GM12878 (cell line): Measurements from ENCODE around the gene CXCL17. TPM values are rescaled to one million over a fixed set of nuclear protein-coding genes. Genes with fewer than 3 reads are reported as not detected.

ENCODE experiments used
- ATAC-seq: fragments of 200-7000 bp; cut with Tn5 transposase; 3 replicates; pipeline ENCODE4 v1.9.1; 2020; ENCODE audit warnings: mild to moderate bottlenecking, moderate library complexity
- BruUV-seq: library from RNA; stranded (reverse); fragments of 400-500 nt; replicated peaks from 2 replicates; lab custom pipeline; 2021; lab: Mats Ljungman, UMichigan
- CTCF ChIA-PET: fragments of 300-600 bp; sonication (Branson Sonifier 250); formaldehyde crosslinking; extraction: SDS; loops from one replicate; lab custom pipeline; 2021; ENCODE audit warnings: inconsistent platforms; lab: Yijun Ruan, JAX
- POLR2A ChIA-PET: fragments of 350-600 bp; formaldehyde crosslinking; extraction: SDS; loops from one replicate; lab custom pipeline; 2021; ENCODE audit warnings: inconsistent platforms; lab: Charles Lee
- RAD21 ChIA-PET: fragments of 300-600 bp; sonication (Branson Sonifier 250); formaldehyde crosslinking; loops from one replicate; lab custom pipeline; 2023; ENCODE audit warnings: antibody characterized with exemption; ENCODE audit not compliant: unreplicated experiment; lab: Charles Lee
- SMC1A ChIA-PET: fragments of 300-600 bp; sonication (Branson Sonifier 250); formaldehyde crosslinking; loops from one replicate; lab custom pipeline; 2023; ENCODE audit not compliant: unreplicated experiment, uncharacterized antibody; lab: Charles Lee
- DNase-seq: peaks from one replicate; pipeline ENCODE4 v3.0.0-alpha.2; 2011; ENCODE audit warnings: low read depth, low spot score
- FAIRE-seq: peaks from 3 replicates; lab custom pipeline; 2011; peaks lifted over from hg19 to GRCh38; lab: Jason Lieb, UNC
- H2AFZ ChIP-seq: 2 replicates; pipeline ENCODE4 v1.6.0; 2011; ENCODE audit warnings: low read depth, low read length, control low read depth; ENCODE audit not compliant: control insufficient read depth
- H3K27ac ChIP-seq: 2 replicates; pipeline ENCODE4 v1.5.1; 2011; ENCODE audit warnings: control low read depth; ENCODE audit not compliant: control insufficient read depth, insufficient read depth
- H3K27me3 ChIP-seq, 2 experiments: replicated peaks in 1 of 2; 2 replicates each; pipeline versions ENCODE4 v1.6.0 to v1.6.1; 2011; ENCODE audit warnings: low read length in 1 of 2; ENCODE audit not compliant: control insufficient read depth in 2 of 2, insufficient read depth in 2 of 2
- H3K36me3 ChIP-seq, 2 experiments: 2 replicates each; pipeline ENCODE4 v1.5.1; 2011; ENCODE audit warnings: low read length in 1 of 2; ENCODE audit not compliant: control insufficient read depth in 2 of 2, insufficient read depth in 2 of 2
- H3K4me1 ChIP-seq: 2 replicates; pipeline ENCODE4 v1.6.1; 2011; ENCODE audit warnings: mild to moderate bottlenecking, low read length, moderate library complexity, mixed read lengths; ENCODE audit not compliant: control insufficient read depth, insufficient read depth
- H3K4me2 ChIP-seq: 2 replicates; pipeline ENCODE4 v1.6.0; 2011; ENCODE audit warnings: control low read depth; ENCODE audit not compliant: control insufficient read depth, insufficient read depth
- H3K4me3 ChIP-seq: fragments of 200-600 bp; sonication (generic); 2 replicates; pipeline ENCODE4 v1.5.1; 2016
- H3K79me2 ChIP-seq: 2 replicates; pipeline ENCODE4 v1.6.0; 2011; ENCODE audit warnings: low read length; ENCODE audit not compliant: control insufficient read depth, insufficient read depth
- H3K9ac ChIP-seq: 2 replicates; pipeline ENCODE4 v1.8.0; 2011; ENCODE audit warnings: low read length, control low read depth, mixed read lengths; ENCODE audit not compliant: control insufficient read depth, insufficient read depth
- H3K9me3 ChIP-seq: replicated peaks from 3 replicates; pipeline ENCODE4 v1.5.1; 2011; ENCODE audit warnings: mild to moderate bottlenecking, low read length; ENCODE audit not compliant: control insufficient read depth, insufficient read depth
- H4K20me1 ChIP-seq: 2 replicates; pipeline ENCODE4 v1.6.0; 2011; ENCODE audit not compliant: control insufficient read depth, insufficient read depth
- BHLHE40 ChIP-seq, 2 experiments: fragments of 450-650 bp in 1 of 2; IDR thresholded peaks; 2 replicates each; pipeline ENCODE4 v1.6.1; 2011 to 2017; ENCODE audit warnings: low read depth in 2 of 2, borderline replicate concordance in 1 of 2, improper control_type of control experiment in 1 of 2, low read length in 1 of 2, mild to moderate bottlenecking in 1 of 2
- BMI1 ChIP-seq: fragments of 450-650 bp; IDR thresholded peaks from 2 replicates; pipeline ENCODE4 v1.6.1; 2016; ENCODE audit warnings: mild to moderate bottlenecking, moderate library complexity, borderline replicate concordance
- CHD2 ChIP-seq: IDR thresholded peaks from 2 replicates; pipeline ENCODE4 v1.6.1; 2011; ENCODE audit warnings: low read depth, low read length, improper control_type of control experiment, borderline replicate concordance
- EED ChIP-seq: sonication (generic); IDR thresholded peaks from 2 replicates; pipeline ENCODE4 v1.6.1; 2016; ENCODE audit warnings: antibody characterized with exemption, low read depth
- EP300 ChIP-seq, 2 experiments: fragments of 150-350 bp in 1 of 2; IDR thresholded peaks; 2 replicates each; pipeline ENCODE4 v1.6.1; 2011 to 2012; ENCODE audit warnings: low read depth in 2 of 2, low read length in 2 of 2, borderline replicate concordance in 1 of 2, improper control_type of control experiment in 1 of 2, inconsistent platforms in 1 of 2; ENCODE audit not compliant: control insufficient read depth in 1 of 2
- HCFC1 ChIP-seq: fragments of 150-350 bp; IDR thresholded peaks from 2 replicates; pipeline ENCODE4 v1.6.1; 2014; ENCODE audit warnings: low read length
- HDGF ChIP-seq: fragments of 450-650 bp; IDR thresholded peaks from 2 replicates; pipeline ENCODE4 v1.6.1; 2016; ENCODE audit warnings: antibody characterized with exemption
- POU2F2 ChIP-seq: IDR thresholded peaks from 3 replicates; pipeline ENCODE4 v1.6.1; 2011; ENCODE audit warnings: low read depth, mild to moderate bottlenecking, low read length, borderline replicate concordance
- RCOR1 ChIP-seq: conservative IDR thresholded peaks from 2 replicates; pipeline ENCODE4 v1.6.1; 2012; ENCODE audit warnings: low read depth, low read length, improper control_type of control experiment
- RELA ChIP-seq: fragments of 450-650 bp; IDR thresholded peaks from 2 replicates; pipeline ENCODE4 v1.8.0; 2014; ENCODE audit warnings: borderline replicate concordance; ENCODE audit not compliant: partially characterized antibody
- SREBF1 ChIP-seq: IDR thresholded peaks from 2 replicates; pipeline ENCODE4 v1.6.1; 2012; ENCODE audit warnings: mild to moderate bottlenecking, low read length
- ZNF217 ChIP-seq: fragments of 450-650 bp; IDR thresholded peaks from 2 replicates; pipeline ENCODE4 v1.6.1; 2017; ENCODE audit warnings: antibody characterized with exemption, mild to moderate bottlenecking
- ZNF24 ChIP-seq: fragments of 450-650 bp; IDR thresholded peaks from 2 replicates; pipeline ENCODE4 v1.6.1; 2017; ENCODE audit warnings: antibody characterized with exemption, mild to moderate bottlenecking
- WGBS: methylation state at CpG from one replicate; pipeline ENCODE4 v1.1.6; 2016; ENCODE audit warnings: low lambda C conversion rate; ENCODE audit not compliant: insufficient replicate concordance, insufficient coverage; ENCODE audit errors: missing lambda C conversion rate; 5-methylcytosine and 5-hydroxymethylcytosine counted together
- in situ Hi-C: fragments of 300-500 bp; cut with MboI; formaldehyde crosslinking; loops from 9 replicates; pipeline ENCODE4 v1.14.3; 2018; ENCODE audit warnings: mixed read lengths
- intact Hi-C: fragments of 100-400 bp; cut with micrococcal nuclease; formaldehyde crosslinking; loops from one replicate; pipeline ENCODE4 v1.14.2; 2022; ENCODE audit not compliant: unreplicated experiment
- polyA plus RNA-seq, 11 experiments: library from polyadenylated mRNA; depleted of rRNA in 4 of 11; unstranded in 6 of 11; stranded (reverse) in 5 of 11; fragments of >200 nt; fragmentation: Nextera tagmentation in 4 of 11; fragmentation: Illumina TruSeq in 1 of 11; extraction: Ambion mirVana in 4 of 11; extraction: Trizol in 1 of 11; gene quantifications; 1 replicate in 1 of 11; 2 replicates in 10 of 11; pipeline versions ENCODE4 v1.2.1 to v1.2.3, GENCODE V29; 2011 to 2016; ENCODE audit warnings: inconsistent platforms in 2 of 11, missing spikeins in 2 of 11, low read depth in 1 of 11
- total RNA-seq, 4 experiments: library from RNA; depleted of rRNA in 3 of 4; stranded (reverse); fragments of >200 nt in 3 of 4; fragmentation: Illumina TruSeq in 1 of 4; extraction: Trizol in 1 of 4; gene quantifications; 2 replicates each; pipeline versions ENCODE4 v1.2.1 to v1.2.3, GENCODE V29; 2013 to 2021

Gene CXCL17
- total and polyA plus RNA-seq, 10 of the 15 experiments (the other 5 are each of a cell fraction or from before 2014, with no cell fraction given), result 0.13 to 0.24 (median 0.15) TPM; not detected in 7

DNA sequence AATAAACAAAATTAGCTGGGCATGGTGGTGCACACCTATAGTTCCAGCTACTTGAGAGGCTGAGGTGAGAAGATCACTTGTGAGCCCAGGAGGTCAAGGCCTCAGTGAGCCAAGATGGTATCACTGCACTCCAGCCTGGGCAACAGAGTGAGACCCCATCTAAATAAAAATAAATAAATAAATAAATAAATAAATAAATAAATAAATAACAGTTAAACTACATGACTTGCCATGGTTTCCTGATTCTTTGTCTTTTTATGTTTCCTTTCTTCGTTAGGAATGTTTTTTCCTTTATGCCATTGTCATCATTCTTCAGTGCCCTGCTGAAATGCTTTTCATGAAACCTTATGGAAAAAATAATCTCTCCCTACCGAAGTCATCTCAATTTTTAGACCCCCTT lies 35.2 kb upstream of the CXCL17 start:
- in situ Hi-C loops (no loop called here), intact Hi-C loops (no loop called here)
- H3K9ac ChIP-seq, result no peak overlapping the region
- no peak for DNase-seq
- no peak overlapping the region for H3K27ac ChIP-seq
- ChIA-PET SMC1A (interaction anchor here (0.6 to 1.1 kb wide), 2 partner anchors 12 to 266 kb away, joined by 3 to 6 read pairs; no protein-coding TSS in a partner anchor), CTCF (interaction anchor here (1.4 to 1.8 kb wide), 2 partner anchors 10 to 38 kb away, joined by 4 to 5 read pairs; no protein-coding TSS in a partner anchor), RAD21 (interaction anchor here (0.7 kb wide), 1 partner anchor 36 kb away, joined by 3 read pairs; no protein-coding TSS in a partner anchor), POLR2A (interaction anchor here (0.6 to 0.7 kb wide), 2 partner anchors 10 to 1211 kb away, joined by 3 to 5 read pairs; no protein-coding TSS in a partner anchor)
- 28% methylated on average over 2 of the region's 2 CpGs for WGBS
- no peak for FAIRE-seq
- no peaks in the 10 kb centered on the region for H3K36me3 ChIP-seq
- no peaks in the 10 kb centered on the region for H4K20me1 ChIP-seq
- no peak overlapping the region for H2AFZ ChIP-seq
- H3K4me3 ChIP-seq, result no peak overlapping the region
- TF ChIP-seq CHD2, result no peak
- no peak for TF ChIP-seq RCOR1
- TF ChIP-seq HCFC1, result no peak
- TF ChIP-seq RELA, result no peak
- TF ChIP-seq EED, result no peak
- TF ChIP-seq SREBF1, result no peak
- no peak for TF ChIP-seq HDGF
- no peak for TF ChIP-seq BHLHE40 (IDR thresholded peaks at IDR 0.05; ENCODE audit: borderline replicate concordance in 1 of 2, low read depth in 2 of 2, low read length in 1 of 2)
- no peak for TF ChIP-seq ZNF217
- TF ChIP-seq ZNF24, result no peak
- TF ChIP-seq POU2F2, result no peak
- no peak for TF ChIP-seq EP300 (IDR thresholded peaks at IDR 0.05; ENCODE audit: borderline replicate concordance in 1 of 2, control insufficient read depth in 1 of 2, low read depth in 2 of 2, low read length in 2 of 2)
- TF ChIP-seq BMI1, result no peak
- H3K9me3 ChIP-seq, result no peaks in the 10 kb centered on the region
- ATAC-seq, result no peak
- no peaks in the 10 kb centered on the region for H3K4me1 ChIP-seq
- no peaks in the 10 kb centered on the region for H3K79me2 ChIP-seq
- no peak overlapping the region for H3K4me2 ChIP-seq
- no TSS peak for BruUV-seq
- H3K27me3 ChIP-seq, result no peaks in the 10 kb centered on the region
